ENCODE measurements around the gene ATOH8. TPM values are rescaled to one million over a fixed set of nuclear protein-coding genes. Genes with fewer than 3 reads are reported as not detected.

The ATOH8 gene
- total and polyA plus RNA-seq, 9 donors, result 9.4 to 37.7 (median 29.6) TPM

DNA sequence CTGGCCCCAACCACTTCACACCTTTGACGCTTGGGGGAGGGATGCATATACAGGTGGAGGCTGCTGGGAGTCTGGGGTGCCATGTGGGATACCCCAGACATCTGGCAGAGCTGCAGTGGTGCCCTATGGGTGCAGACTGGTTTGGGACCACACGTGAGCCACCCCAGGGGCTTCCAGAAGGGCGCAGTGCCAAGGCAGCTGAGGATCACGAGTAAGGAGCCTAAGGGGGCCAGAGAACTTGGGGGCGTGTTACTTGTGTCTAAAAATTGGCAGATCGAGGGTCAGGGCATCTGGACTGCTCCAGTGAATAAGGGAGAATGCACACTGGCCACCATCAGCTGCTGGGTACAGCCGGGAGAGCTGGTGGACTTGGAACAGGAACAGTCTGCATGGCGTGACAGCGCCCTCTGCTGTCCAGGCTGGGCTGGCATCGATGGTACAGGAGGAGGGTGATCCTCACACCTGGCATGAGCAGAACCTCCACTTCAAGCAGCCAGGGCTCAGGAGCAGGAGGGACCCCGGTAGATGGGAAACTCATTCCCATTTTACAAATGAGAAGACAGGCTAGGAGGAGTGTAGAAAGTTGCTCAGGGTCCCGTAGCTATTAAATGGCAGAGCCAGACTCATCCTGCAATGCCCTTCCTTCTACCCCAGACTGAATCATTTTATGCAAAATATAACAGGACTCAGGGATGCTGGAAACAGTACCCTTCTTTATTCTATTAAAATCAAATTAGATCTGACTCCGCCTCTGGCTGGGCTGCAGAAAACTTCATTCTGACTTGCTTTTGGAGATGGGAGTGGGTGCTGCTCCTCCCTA lies 60.4 kb downstream of the ATOH8 start:
- 25 to 29% (median 25%) methylated on average over 13 of the region's 13 CpGs for WGBS, 3 donors
- TF ChIP-seq, protein P1, sequence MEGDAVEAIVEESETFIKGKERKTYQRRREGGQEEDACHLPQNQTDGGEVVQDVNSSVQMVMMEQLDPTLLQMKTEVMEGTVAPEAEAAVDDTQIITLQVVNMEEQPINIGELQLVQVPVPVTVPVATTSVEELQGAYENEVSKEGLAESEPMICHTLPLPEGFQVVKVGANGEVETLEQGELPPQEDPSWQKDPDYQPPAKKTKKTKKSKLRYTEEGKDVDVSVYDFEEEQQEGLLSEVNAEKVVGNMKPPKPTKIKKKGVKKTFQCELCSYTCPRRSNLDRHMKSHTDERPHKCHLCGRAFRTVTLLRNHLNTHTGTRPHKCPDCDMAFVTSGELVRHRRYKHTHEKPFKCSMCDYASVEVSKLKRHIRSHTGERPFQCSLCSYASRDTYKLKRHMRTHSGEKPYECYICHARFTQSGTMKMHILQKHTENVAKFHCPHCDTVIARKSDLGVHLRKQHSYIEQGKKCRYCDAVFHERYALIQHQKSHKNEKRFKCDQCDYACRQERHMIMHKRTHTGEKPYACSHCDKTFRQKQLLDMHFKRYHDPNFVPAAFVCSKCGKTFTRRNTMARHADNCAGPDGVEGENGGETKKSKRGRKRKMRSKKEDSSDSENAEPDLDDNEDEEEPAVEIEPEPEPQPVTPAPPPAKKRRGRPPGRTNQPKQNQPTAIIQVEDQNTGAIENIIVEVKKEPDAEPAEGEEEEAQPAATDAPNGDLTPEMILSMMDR (IDR thresholded peaks at IDR 0.05), result peak; percentile 86 to 97 (median 96)
- no peak for TF ChIP-seq EP300 (IDR thresholded peaks at IDR 0.05)
- TF ChIP-seq POLR2A (IDR thresholded peaks at IDR 0.05), result no peak
- Histone ChIP-seq H3K4me1 (ENCODE audit: insufficient read depth) (peaks cover 9% of the 10 kb centered on the region), H3K36me3 (no peaks in the 10 kb centered on the region), H3K27ac (no peak overlapping the region), H3K4me3 (no peak overlapping the region), H3K27me3 (no peaks in the 10 kb centered on the region), H3K9me3 (no peaks in the 10 kb centered on the region)
- DNase-seq, result peak; percentile 90 to 94 (median 94)
- intact Hi-C loops (cut with DNase I), result loop anchor here (2.0 to 5.0 kb wide), 5 partner anchors 42 to 177 kb away; no protein-coding TSS in a partner anchor

DNA sequence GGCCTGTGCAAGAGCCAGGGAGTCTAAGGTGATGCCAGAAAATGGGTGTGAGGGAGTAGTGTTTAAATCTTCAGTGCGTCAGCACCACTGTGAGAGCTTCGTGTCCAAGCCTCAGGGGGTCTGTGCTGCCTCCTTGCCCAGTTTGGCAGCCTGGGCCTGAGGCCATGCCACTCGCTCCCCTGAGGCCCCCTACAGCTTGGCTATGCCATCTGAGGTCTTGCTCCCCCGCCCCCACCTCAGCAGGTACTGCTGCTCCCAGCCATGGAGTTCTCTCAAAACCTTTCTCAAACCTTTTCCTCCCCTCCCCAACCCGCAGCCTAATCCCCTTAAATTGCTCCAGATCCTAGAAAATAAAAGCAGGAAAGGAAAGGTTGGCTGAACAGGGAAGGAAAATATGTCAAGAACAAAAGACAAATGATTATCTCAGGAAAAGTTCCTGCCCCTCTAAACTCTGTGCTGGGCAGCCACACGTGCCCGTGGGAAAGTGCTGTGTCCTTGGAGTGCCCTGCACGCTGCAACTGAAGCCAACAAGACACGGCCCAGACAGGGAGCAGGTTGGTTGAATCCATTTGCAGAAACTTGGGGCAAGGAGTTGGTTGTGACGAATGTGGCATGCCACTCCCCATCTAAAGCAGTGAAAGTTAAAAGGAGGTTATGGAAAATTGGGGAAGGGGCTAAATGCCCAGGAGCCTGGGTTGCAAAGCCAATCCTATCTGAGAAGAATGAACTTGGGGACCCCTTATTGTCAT lies 61.2 kb downstream of the ATOH8 start:
- H3K4me3 ChIP-seq, result no peak overlapping the region
- H3K36me3 ChIP-seq, result no peaks in the 10 kb centered on the region
- peaks cover 9% of the 10 kb centered on the region for H3K4me1 ChIP-seq (ENCODE audit: insufficient read depth)
- no peaks in the 10 kb centered on the region for H3K27me3 ChIP-seq
- intact Hi-C loops (cut with DNase I), result loop anchor here (1.0 to 5.0 kb wide), 6 partner anchors 43 to 178 kb away; no protein-coding TSS in a partner anchor
- WGBS, 3 donors, result 64 to 72% (median 70%) methylated on average over 10 of the region's 10 CpGs
- H3K27ac ChIP-seq, result no peak overlapping the region
- TF ChIP-seq EP300 (IDR thresholded peaks at IDR 0.05), result no peak
- H3K9me3 ChIP-seq, result no peaks in the 10 kb centered on the region
- no peak for DNase-seq

DNA sequence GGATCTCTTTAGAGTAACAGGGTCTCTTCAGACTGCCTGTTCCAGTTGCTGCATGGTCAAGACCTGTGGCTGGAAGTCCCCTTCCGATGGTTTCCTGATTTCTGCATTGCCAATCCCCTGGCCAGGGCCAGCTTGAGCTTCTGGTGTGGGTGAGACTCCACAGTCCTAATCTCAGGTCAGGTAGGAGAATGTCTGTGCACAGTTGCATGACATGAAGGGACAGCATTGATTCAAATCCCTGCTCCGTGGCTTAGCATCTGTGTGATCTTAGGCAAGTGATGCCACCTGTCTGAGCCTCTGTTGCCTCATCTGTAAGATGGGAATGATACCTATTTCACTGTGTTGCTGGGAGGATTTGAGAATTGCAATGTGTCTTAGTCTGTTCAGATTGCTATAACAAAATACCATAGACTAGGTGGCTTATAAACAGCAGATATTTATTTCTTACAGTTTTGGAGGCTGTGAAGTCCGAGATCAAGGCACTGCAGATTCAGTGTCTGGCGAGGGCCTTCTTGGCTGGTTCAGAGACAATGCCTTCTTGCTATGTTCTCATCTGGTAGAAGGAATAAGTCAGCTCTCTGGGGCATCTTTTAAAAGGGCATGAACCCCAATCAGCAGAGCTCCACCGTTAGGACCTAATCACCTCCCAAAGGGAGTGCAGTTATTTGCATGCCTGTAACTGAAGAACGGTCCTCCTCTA lies 66.2 kb downstream of the ATOH8 start:
- DNase-seq, result no peak
- intact Hi-C loops (cut with DNase I), result loop anchor here in 2 of 4 donors (5.0 to 10.0 kb wide), 2 partner anchors 65 to 183 kb away; partner anchors contain the start of gene ST3GAL5 (in 1 of the 2)

DNA sequence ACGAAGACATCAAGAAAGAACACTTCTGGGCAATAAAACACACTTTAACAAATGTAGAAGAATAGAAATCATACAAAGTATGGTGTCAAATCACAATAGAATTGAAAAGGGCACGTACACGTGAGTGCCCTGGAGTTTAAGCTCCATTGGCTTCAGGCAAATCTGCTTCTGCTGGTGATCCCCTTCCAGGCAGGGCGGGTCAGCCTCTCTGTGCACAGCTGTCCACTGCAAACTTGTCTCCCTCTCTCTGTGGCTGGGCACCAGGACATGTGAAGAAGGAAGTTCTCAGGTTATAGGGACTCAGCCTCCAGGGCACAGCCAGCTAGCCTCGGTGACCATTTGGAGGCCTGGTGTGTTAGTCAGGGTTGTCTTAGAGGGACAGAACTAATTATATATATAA lies 69.0 kb downstream of the ATOH8 start:
- Histone ChIP-seq H3K4me3 (no peak overlapping the region), H3K27me3 (no peaks in the 10 kb centered on the region), H3K4me1 (ENCODE audit: insufficient read depth) (peaks cover 3% of the 10 kb centered on the region), H3K36me3 (no peaks in the 10 kb centered on the region), H3K27ac (no peak overlapping the region), H3K9me3 (no peaks in the 10 kb centered on the region)
- TF ChIP-seq, protein P1 (IDR thresholded peaks at IDR 0.05), result no peak
- TF ChIP-seq EP300 (IDR thresholded peaks at IDR 0.05) (no peak), POLR2A (IDR thresholded peaks at IDR 0.05) (no peak)
- intact Hi-C loops (cut with DNase I), result loop anchor here in 1 of 4 donors (10.0 kb wide), 1 partner anchor 62 kb away; the partner anchor contains the start of gene ST3GAL5
- no peak for DNase-seq
- WGBS, 3 donors, result 77 to 89% (median 85%) methylated on average over 5 of the region's 5 CpGs

More for the DNA sequence above, 66.2 kb downstream of the ATOH8 start:
- WGBS, 3 donors, result 75 to 79% (median 77%) methylated on average over 6 of the region's 6 CpGs
- TF ChIP-seq, protein P1 (IDR thresholded peaks at IDR 0.05), result no peak
- TF ChIP-seq EP300 (IDR thresholded peaks at IDR 0.05) (no peak), POLR2A (IDR thresholded peaks at IDR 0.05) (no peak)
- Histone ChIP-seq H3K9me3 (no peaks in the 10 kb centered on the region), H3K4me1 (ENCODE audit: insufficient read depth) (no peaks in the 10 kb centered on the region), H3K4me3 (no peak overlapping the region), H3K27ac (no peak overlapping the region), H3K36me3 (no peaks in the 10 kb centered on the region), H3K27me3 (no peaks in the 10 kb centered on the region)
